ENCODE measurements around the gene RPS21. TPM values are rescaled to one million over a fixed set of nuclear protein-coding genes. Genes with fewer than 3 reads are reported as not detected.

The RPS21 gene
- total RNA-seq, 1 donor from 2014 or later, result 1,935 TPM

DNA sequence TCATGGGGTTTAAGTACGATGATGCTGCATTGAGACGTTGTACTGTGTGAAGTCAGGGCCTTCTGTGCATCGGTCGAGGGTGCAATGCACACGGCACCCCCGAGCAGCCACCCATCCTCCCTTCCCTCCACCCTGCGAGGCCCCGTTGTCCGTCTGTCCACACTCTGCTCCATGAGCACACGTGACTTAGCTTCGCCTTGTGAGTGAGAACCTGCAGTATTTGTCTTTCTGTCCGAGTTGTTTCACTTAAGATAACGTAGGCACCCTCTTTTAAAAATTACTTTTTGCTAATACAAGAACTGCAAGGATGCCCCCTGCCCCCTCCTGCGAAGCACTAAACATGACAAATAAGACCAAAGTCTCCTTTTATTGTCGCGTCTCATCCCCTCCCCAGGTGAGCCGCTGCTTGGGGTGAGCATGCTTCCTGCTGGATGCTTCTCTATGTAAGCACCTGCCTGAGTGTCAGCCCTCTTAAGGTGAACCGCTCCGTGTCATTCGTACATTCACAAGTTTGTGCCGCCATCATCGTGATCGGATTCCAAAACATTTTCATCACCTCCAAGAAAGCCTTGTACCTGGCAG, 44.1 kb downstream of the RPS21 start:
- H3K4me3 ChIP-seq, result no peak overlapping the region
- intact Hi-C loops (cut with DNase I), result no loop called here
- no peak for DNase-seq (ENCODE audit: extremely low spot score in 2 of 2)
- H3K4me1 ChIP-seq, result peaks cover 32% of the 10 kb centered on the region
- H3K36me3 ChIP-seq, result no peaks in the 10 kb centered on the region
- TF ChIP-seq, protein P1, sequence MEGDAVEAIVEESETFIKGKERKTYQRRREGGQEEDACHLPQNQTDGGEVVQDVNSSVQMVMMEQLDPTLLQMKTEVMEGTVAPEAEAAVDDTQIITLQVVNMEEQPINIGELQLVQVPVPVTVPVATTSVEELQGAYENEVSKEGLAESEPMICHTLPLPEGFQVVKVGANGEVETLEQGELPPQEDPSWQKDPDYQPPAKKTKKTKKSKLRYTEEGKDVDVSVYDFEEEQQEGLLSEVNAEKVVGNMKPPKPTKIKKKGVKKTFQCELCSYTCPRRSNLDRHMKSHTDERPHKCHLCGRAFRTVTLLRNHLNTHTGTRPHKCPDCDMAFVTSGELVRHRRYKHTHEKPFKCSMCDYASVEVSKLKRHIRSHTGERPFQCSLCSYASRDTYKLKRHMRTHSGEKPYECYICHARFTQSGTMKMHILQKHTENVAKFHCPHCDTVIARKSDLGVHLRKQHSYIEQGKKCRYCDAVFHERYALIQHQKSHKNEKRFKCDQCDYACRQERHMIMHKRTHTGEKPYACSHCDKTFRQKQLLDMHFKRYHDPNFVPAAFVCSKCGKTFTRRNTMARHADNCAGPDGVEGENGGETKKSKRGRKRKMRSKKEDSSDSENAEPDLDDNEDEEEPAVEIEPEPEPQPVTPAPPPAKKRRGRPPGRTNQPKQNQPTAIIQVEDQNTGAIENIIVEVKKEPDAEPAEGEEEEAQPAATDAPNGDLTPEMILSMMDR (IDR thresholded peaks at IDR 0.05), result no peak
- TF ChIP-seq POLR2AphosphoS5 (IDR thresholded peaks at IDR 0.05; ENCODE audit: insufficient read depth in 1 of 2, low read depth in 1 of 2) (no peak), POLR2A (IDR thresholded peaks at IDR 0.05) (no peak)
- H3K27me3 ChIP-seq, result no peaks in the 10 kb centered on the region
- H3K27ac ChIP-seq, result no peak overlapping the region
- H3K9me3 ChIP-seq, result no peaks in the 10 kb centered on the region

DNA sequence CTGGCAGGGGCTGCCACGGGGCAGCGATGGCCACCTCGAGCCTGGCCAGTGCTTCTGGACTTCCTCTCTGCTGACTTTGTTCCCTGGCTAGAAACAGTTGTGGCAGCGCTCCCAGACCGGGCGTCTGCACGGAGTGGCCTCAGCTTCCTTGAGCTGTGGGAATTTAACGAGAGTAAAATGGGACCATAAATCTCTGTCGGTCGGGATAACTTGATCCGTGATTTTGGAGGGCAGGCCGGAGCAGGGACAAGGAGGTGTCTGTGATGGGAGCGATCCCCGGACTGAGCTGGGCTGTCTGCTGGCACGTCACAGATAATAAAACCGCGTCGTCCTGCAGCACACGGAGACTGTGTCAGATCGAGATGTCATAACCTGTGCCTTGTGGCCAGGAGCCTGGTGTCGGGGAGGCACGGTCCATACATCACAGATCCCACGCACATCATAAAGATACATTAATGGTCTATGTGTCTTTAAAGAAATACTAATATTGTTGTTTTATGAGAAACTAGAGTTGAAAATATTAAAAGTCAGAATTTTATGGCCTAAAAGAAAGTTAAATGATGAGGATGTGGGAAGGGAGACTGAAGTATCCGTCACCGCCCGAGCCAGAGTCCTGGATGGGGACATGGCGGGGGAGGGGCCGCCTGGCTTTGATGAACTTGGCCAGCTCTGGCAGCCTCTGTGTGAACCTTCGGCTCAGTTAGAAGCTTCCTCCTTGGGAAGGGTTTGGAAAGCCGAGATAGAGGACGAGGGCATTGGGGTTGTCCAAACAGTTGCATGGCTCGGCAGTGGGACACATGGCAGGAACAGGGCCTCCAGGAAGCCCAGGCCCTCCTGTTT, 47.0 kb downstream of the RPS21 start:
- Histone ChIP-seq H3K36me3 (no peaks in the 10 kb centered on the region), H3K27me3 (no peaks in the 10 kb centered on the region), H3K4me1 (peaks cover 16% of the 10 kb centered on the region), H3K27ac (no peak overlapping the region), H3K4me3 (peak overlapping the region in 1 of 2 donors; percentile 21), H3K9me3 (no peaks in the 10 kb centered on the region)
- intact Hi-C loops (cut with DNase I), result no loop called here
- DNase-seq (ENCODE audit: extremely low spot score in 2 of 2), result no peak
- TF ChIP-seq, protein P1 (IDR thresholded peaks at IDR 0.05), result no peak
- TF ChIP-seq POLR2AphosphoS5 (IDR thresholded peaks at IDR 0.05; ENCODE audit: insufficient read depth in 1 of 2, low read depth in 1 of 2), result no peak
- TF ChIP-seq POLR2A (IDR thresholded peaks at IDR 0.05), result no peak

DNA sequence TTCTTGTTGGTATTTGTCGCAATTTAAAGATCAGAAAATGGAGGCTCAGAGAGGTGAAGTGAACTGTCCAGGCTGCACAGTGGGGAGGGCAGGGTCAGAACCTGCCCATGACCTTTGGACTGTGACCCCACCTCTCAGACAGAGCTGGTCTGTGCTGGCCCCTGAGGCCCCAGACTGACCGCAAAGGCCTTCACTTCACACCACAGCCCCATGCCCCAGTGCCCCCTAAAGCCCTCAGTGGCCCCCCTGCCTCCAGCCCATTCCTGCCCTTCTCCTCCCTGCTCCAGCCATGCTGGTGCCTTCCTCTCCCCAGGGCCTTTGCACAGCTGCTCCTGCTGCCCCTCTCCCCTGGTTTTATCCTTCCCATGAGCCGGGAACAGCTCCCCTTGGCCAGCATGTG, 49.8 kb downstream of the RPS21 start:
- no peak for TF ChIP-seq POLR2A (IDR thresholded peaks at IDR 0.05)
- TF ChIP-seq, protein P1 (IDR thresholded peaks at IDR 0.05), result no peak
- TF ChIP-seq POLR2AphosphoS5 (IDR thresholded peaks at IDR 0.05; ENCODE audit: insufficient read depth in 1 of 2, low read depth in 1 of 2), result no peak
- DNase-seq (ENCODE audit: extremely low spot score in 2 of 2), result no peak
- Histone ChIP-seq H3K27ac (no peak overlapping the region), H3K4me3 (no peak overlapping the region), H3K4me1 (peaks cover 16% of the 10 kb centered on the region), H3K9me3 (no peaks in the 10 kb centered on the region), H3K36me3 (no peaks in the 10 kb centered on the region), H3K27me3 (no peaks in the 10 kb centered on the region)
- intact Hi-C loops (cut with DNase I), result no loop called here

DNA sequence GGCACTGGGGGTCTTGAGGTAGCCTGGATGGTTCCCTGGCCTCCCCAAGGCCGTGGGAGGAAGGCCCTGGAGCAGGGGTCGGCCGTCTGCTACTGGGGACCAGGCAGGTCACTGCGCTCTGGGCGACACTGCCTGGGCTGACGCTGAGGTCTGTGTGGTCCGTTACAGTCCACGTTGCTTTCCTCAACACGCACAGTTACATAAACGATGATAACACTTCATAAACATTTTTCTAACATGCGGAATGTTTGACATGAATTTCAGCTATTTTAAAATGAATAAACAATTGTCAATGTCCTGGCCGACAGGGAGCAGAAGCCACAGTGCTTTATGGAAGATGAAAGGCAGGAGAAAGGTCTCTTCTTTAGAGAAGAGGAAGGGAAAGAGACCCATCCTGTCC, 50.6 kb downstream of the RPS21 start:
- Histone ChIP-seq H3K4me1 (peaks cover 16% of the 10 kb centered on the region), H3K27me3 (no peaks in the 10 kb centered on the region), H3K4me3 (no peak overlapping the region), H3K36me3 (no peaks in the 10 kb centered on the region), H3K9me3 (no peaks in the 10 kb centered on the region), H3K27ac (no peak overlapping the region)
- DNase-seq (ENCODE audit: extremely low spot score in 2 of 2), result no peak
- intact Hi-C loops (cut with DNase I), result no loop called here
- TF ChIP-seq, protein P1 (IDR thresholded peaks at IDR 0.05), result no peak
- TF ChIP-seq POLR2AphosphoS5 (IDR thresholded peaks at IDR 0.05; ENCODE audit: insufficient read depth in 1 of 2, low read depth in 1 of 2), result no peak
- TF ChIP-seq POLR2A (IDR thresholded peaks at IDR 0.05), result no peak

DNA sequence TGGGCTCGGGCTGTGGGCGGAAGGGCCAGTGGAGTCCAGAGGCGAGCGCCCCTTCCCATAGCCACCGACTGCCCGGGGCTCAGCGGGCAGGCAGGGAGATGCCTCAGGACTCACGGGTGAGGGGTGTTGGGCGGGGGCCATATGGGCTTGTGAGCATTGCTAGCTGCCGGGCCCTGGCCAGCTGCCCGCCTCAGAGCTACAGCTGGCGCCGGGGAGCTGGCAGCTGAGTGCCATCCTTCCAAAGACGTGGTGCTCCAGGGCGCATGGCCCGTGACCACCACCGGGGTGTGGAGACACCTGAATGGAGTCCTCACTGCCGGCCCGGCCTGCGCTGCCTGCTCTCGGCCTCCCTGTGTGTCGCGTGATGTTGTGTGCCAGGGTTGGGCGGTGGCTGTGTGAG, 51.0 kb downstream of the RPS21 start:
- peaks cover 16% of the 10 kb centered on the region for H3K4me1 ChIP-seq
- H3K27me3 ChIP-seq, result no peaks in the 10 kb centered on the region
- no peaks in the 10 kb centered on the region for H3K9me3 ChIP-seq
- no peak overlapping the region for H3K27ac ChIP-seq
- intact Hi-C loops (cut with DNase I), result no loop called here
- H3K36me3 ChIP-seq, result no peaks in the 10 kb centered on the region
- H3K4me3 ChIP-seq, result no peak overlapping the region
- TF ChIP-seq, protein P1 (IDR thresholded peaks at IDR 0.05), result no peak
- TF ChIP-seq POLR2A (IDR thresholded peaks at IDR 0.05), result no peak
- TF ChIP-seq POLR2AphosphoS5 (IDR thresholded peaks at IDR 0.05; ENCODE audit: insufficient read depth in 1 of 2, low read depth in 1 of 2), result no peak
- no peak for DNase-seq (ENCODE audit: extremely low spot score in 2 of 2)

All from vagina (tissue), 2 donors.